NB4 (cell line): ENCODE data around the gene AFF2.
A peak's percentile ranks its signal among the peaks of the same experiment; 100 is the strongest.

Experiments used
- DNase-seq: peaks from one replicate; pipeline ENCODE4 v3.0.0; 2010; ENCODE audit warnings: low read depth
- H3K4me3 ChIP-seq: one replicate; pipeline ENCODE4 v1.5.1; 2011; ENCODE audit warnings: mild to moderate bottlenecking, low read depth, low read length, moderate library complexity
- CTCF ChIP-seq: IDR thresholded peaks from one replicate; pipeline ENCODE4 v1.5.1; 2012; ENCODE audit warnings: low read depth, low read length
- MYC ChIP-seq: IDR thresholded peaks from 2 replicates; pipeline ENCODE4 v1.6.1; 2011; ENCODE audit warnings: low read depth, low read length
- POLR2A ChIP-seq: IDR thresholded peaks from 2 replicates; pipeline ENCODE4 v1.6.1; 2011; ENCODE audit warnings: mild to moderate bottlenecking; ENCODE audit not compliant: insufficient read length; ENCODE audit errors: extremely low read depth
- TF ChIP-seq, protein P1 (sequence below): IDR thresholded peaks from 2 replicates; pipeline ENCODE4 v1.6.1; 2011; ENCODE audit warnings: low read depth, low read length

Gene AFF2

DNA sequence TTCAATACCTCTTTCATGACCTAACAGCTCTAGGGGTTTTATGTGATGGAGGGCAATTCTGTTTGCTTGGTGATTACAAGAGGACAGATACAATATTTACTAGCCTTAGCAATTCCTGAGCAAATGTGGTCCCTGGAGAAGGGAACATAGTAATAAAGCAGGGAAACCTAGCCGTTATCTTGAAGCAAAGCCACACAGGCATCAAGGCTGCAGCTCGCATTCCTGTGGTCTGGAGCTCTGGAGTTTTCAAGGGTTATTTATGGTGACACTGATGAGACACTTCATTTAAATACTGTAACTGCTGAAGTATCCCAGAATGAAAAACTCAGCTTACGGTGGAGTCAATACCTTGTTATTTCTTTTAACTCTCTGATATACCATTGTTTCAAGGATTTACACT is 66.8 kb downstream of the AFF2 start:
- no peak for DNase-seq
- H3K4me3 ChIP-seq, result no peak overlapping the region
- TF ChIP-seq, protein P1, sequence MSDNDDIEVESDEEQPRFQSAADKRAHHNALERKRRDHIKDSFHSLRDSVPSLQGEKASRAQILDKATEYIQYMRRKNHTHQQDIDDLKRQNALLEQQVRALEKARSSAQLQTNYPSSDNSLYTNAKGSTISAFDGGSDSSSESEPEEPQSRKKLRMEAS, result no peak
- TF ChIP-seq MYC, result no peak
- no peak for TF ChIP-seq CTCF
- no peak for TF ChIP-seq POLR2A

- peak; percentile 9 for DNase-seq
- no peak overlapping the region for H3K4me3 ChIP-seq
- TF ChIP-seq CTCF (no peak), MYC (no peak), POLR2A (no peak)
- TF ChIP-seq, protein P1, result no peak
These were observed 67.4 kb downstream of the AFF2 start for GRCh38 chrX:148567779-148568178.

- TF ChIP-seq CTCF (no peak), POLR2A (no peak), MYC (no peak)
- TF ChIP-seq, protein P1, result no peak
- no peak overlapping the region for H3K4me3 ChIP-seq
- no peak for DNase-seq
These were observed 68.3 kb downstream of the AFF2 start for GRCh38 chrX:148568763-148569162.

DNA sequence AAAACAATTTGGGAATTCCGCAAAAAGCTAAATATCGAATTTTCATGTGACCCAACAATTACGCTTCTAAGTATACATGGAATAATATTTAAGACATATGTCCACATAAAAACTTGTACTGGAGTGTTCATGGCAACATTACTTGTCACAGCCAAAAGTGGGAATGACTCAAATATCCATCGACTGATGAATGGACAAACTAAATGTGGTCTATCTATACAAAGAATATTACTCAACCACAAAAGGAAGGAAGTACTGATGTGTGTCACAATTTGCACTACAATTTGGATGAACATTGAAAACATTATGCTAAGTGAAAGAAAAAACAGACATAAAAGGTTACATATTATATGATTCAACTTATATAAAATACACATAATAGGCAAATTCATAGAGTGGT is 71.9 kb downstream of the AFF2 start:
- H3K4me3 ChIP-seq, result no peak overlapping the region
- peak; percentile 71 for DNase-seq
- TF ChIP-seq CTCF, result no peak
- no peak for TF ChIP-seq MYC
- TF ChIP-seq, protein P1, result no peak; the same call in 1 of the 2 replicates
- TF ChIP-seq POLR2A, result no peak

- peak; percentile 51 for DNase-seq
- H3K4me3 ChIP-seq, result no peak overlapping the region
- no peak for TF ChIP-seq CTCF
- no peak for TF ChIP-seq POLR2A
- TF ChIP-seq, protein P1, result no peak
- TF ChIP-seq MYC, result no peak
These were observed 72.7 kb downstream of the AFF2 start for GRCh38 chrX:148573119-148573518.
